HepG2 (cell line): ENCODE data around the gene MDP1. TPM values are rescaled to one million over a fixed set of nuclear protein-coding genes. Genes with fewer than 3 reads are reported as not detected.

ENCODE experiments used
- ATF3 ChIP-seq: sonication (generic); formaldehyde crosslinking; IDR thresholded peaks from 2 replicates; pipeline ENCODE4 v1.4.0; 2020; ENCODE audit warnings: missing genetic modification reagents
- BORCS8-MEF2B ChIP-seq: sonication (generic); formaldehyde crosslinking; IDR thresholded peaks from 2 replicates; pipeline ENCODE4 v1.8.0; 2022; ENCODE audit warnings: mild to moderate bottlenecking, missing genetic modification reagents
- FOXJ3 ChIP-seq: sonication (generic); formaldehyde crosslinking; IDR thresholded peaks from 2 replicates; pipeline ENCODE4 v1.4.0; 2020; ENCODE audit warnings: missing genetic modification reagents, mild to moderate bottlenecking, borderline replicate concordance
- HNF1B ChIP-seq: sonication (generic); formaldehyde crosslinking; IDR thresholded peaks from 2 replicates; pipeline ENCODE4 v1.5.1; 2020; ENCODE audit warnings: mild to moderate bottlenecking, moderate library complexity, missing genetic modification reagents
- HNRNPK ChIP-seq: fragments of 200-400 bp; formaldehyde crosslinking; IDR thresholded peaks from 2 replicates; pipeline ENCODE4 v1.6.1; 2018; ENCODE audit warnings: low read length, low read depth, moderate library complexity, mild to moderate bottlenecking; ENCODE audit not compliant: poor library complexity, severe bottlenecking
- MED13 ChIP-seq: sonication (generic); formaldehyde crosslinking; IDR thresholded peaks from 2 replicates; pipeline ENCODE4 v1.5.0; 2020; ENCODE audit warnings: missing genetic modification reagents
- MTERF4 ChIP-seq: sonication (generic); formaldehyde crosslinking; IDR thresholded peaks from 2 replicates; pipeline ENCODE4 v1.8.0; 2023; ENCODE audit warnings: mild to moderate bottlenecking, missing genetic modification reagents
- NFIB ChIP-seq: sonication (generic); formaldehyde crosslinking; IDR thresholded peaks from 2 replicates; pipeline ENCODE4 v1.9.0; 2021; ENCODE audit warnings: missing genetic modification reagents, mild to moderate bottlenecking, borderline replicate concordance
- NR1H2 ChIP-seq: sonication (generic); formaldehyde crosslinking; IDR thresholded peaks from 2 replicates; pipeline ENCODE4 v1.8.1; 2022; ENCODE audit warnings: low read depth, missing genetic modification reagents, borderline replicate concordance
- SATB2 ChIP-seq: sonication (generic); formaldehyde crosslinking; IDR thresholded peaks from 2 replicates; pipeline ENCODE4 v1.5.0; 2020; ENCODE audit warnings: missing genetic modification reagents
- SETDB1 ChIP-seq: sonication (generic); formaldehyde crosslinking; IDR thresholded peaks from 2 replicates; pipeline ENCODE4 v1.5.1; 2020; ENCODE audit warnings: missing genetic modification reagents, mild to moderate bottlenecking, borderline replicate concordance
- ZFAT ChIP-seq: sonication (generic); formaldehyde crosslinking; conservative IDR thresholded peaks from 2 replicates; pipeline ENCODE4 v1.8.1; 2023; ENCODE audit warnings: missing genetic modification reagents, inconsistent platforms
- ZHX1 ChIP-seq: sonication (generic); formaldehyde crosslinking; IDR thresholded peaks from 2 replicates; pipeline ENCODE4 v1.8.1; 2022; ENCODE audit warnings: low read depth, mild to moderate bottlenecking, missing genetic modification reagents
- ZNF235 ChIP-seq: sonication (generic); formaldehyde crosslinking; IDR thresholded peaks from 2 replicates; pipeline ENCODE4 v1.8.1; 2023; ENCODE audit warnings: mild to moderate bottlenecking, missing genetic modification reagents, borderline replicate concordance
- ZNF253 ChIP-seq: sonication (generic); formaldehyde crosslinking; IDR thresholded peaks from 2 replicates; pipeline ENCODE4 v1.8.0; 2022; ENCODE audit warnings: mild to moderate bottlenecking, missing genetic modification reagents, borderline replicate concordance
- ZNF263 ChIP-seq: sonication (generic); formaldehyde crosslinking; IDR thresholded peaks from 2 replicates; pipeline ENCODE4 v1.4.0; 2020; ENCODE audit warnings: missing genetic modification reagents
- ZNF331 ChIP-seq: sonication (generic); formaldehyde crosslinking; IDR thresholded peaks from 2 replicates; pipeline ENCODE4 v1.4.0; 2020; ENCODE audit warnings: missing genetic modification reagents
- ZNF619 ChIP-seq: sonication (generic); formaldehyde crosslinking; IDR thresholded peaks from 2 replicates; pipeline ENCODE4 v1.4.0; 2020; ENCODE audit warnings: mild to moderate bottlenecking, missing genetic modification reagents
- ZNF75D ChIP-seq: sonication (generic); formaldehyde crosslinking; IDR thresholded peaks from 2 replicates; pipeline ENCODE4 v1.8.1; 2023; ENCODE audit warnings: missing genetic modification reagents, mild to moderate bottlenecking, borderline replicate concordance
- ZSCAN31 ChIP-seq: sonication (generic); formaldehyde crosslinking; IDR thresholded peaks from 2 replicates; pipeline ENCODE4 v1.5.0; 2020; ENCODE audit warnings: low read depth, mild to moderate bottlenecking, missing genetic modification reagents
- polyA plus RNA-seq, 8 experiments: library from polyadenylated mRNA; depleted of rRNA in 3 of 8; stranded (reverse) in 7 of 8; unstranded in 1 of 8; fragments of >200 nt; fragmentation: Illumina TruSeq in 4 of 8; extraction: Trizol in 4 of 8; gene quantifications; 2 replicates each; pipeline versions ENCODE4 v1.2.1 to v1.2.3, GENCODE V29; 2011 to 2016; ENCODE audit warnings: low read depth in 4 of 8, missing spikeins in 1 of 8, mixed read lengths in 1 of 8; ENCODE audit not compliant: insufficient read depth in 1 of 8
- total RNA-seq, 5 experiments: library from RNA; depleted of rRNA; stranded (reverse); fragments of >200 nt; fragmentation: Illumina TruSeq; extraction: Trizol; gene quantifications; 2 replicates each; pipeline ENCODE4 v1.2.3, GENCODE V29; 2016; ENCODE audit warnings: low read depth in 1 of 5
- TF ChIP-seq, protein P1 (sequence below): sonication (generic); formaldehyde crosslinking; IDR thresholded peaks from 2 replicates; pipeline ENCODE4 v1.8.1; 2023; ENCODE audit warnings: mild to moderate bottlenecking, moderate library complexity, missing genetic modification reagents
- TF ChIP-seq, protein P2 (sequence below): sonication (generic); formaldehyde crosslinking; IDR thresholded peaks from 2 replicates; pipeline ENCODE4 v1.4.0; 2020; ENCODE audit warnings: mild to moderate bottlenecking, missing genetic modification reagents

MDP1 gene
- total and polyA plus RNA-seq, 2 of the 13 experiments (the other 11 are each of a cell fraction or from before 2014, with no cell fraction given): 44.1 to 48.7 TPM

GRCh38 chr14:24232121-24232644, 16.3 kb upstream of the MDP1 start, which contains the start of gene NEDD8 (continued):
- TF ChIP-seq MTERF4 (CRISPR knock-in tag) (no peak), ZNF331 (CRISPR knock-in tag) (no peak; the same call in none of the 2 replicates), ZFAT (CRISPR knock-in tag) (no peak), ATF3 (CRISPR knock-in tag) (0 out of 2 replicates have a peak, but pooled peaks have one; percentile 1), NFIB (0 out of 2 replicates have a peak, but pooled peaks have one; percentile 74), BORCS8-MEF2B (no peak), ZNF253 (CRISPR knock-in tag) (0 out of 2 replicates have a peak, but pooled peaks have one; percentile 55), ZNF235 (CRISPR knock-in tag) (no peak; the same call in 1 of the 2 replicates), ZNF263 (CRISPR knock-in tag) (peak; percentile 31), HNRNPK (peak; percentile 81), NR1H2 (CRISPR knock-in tag) (no peak; the same call in 1 of the 2 replicates), ZHX1 (peak; percentile 53), SETDB1 (CRISPR knock-in tag) (no peak; the same call in 1 of the 2 replicates), ZSCAN31 (peak; percentile 100), ZNF75D (CRISPR knock-in tag) (peak; percentile 94; the same call in 1 of the 2 replicates), HNF1B (peak; percentile 47; the same call in 1 of the 2 replicates), FOXJ3 (CRISPR knock-in tag) (no peak), ZNF619 (CRISPR knock-in tag) (no peak; the same call in 1 of the 2 replicates), MED13 (CRISPR knock-in tag) (no peak; the same call in 1 of the 2 replicates), SATB2 (CRISPR knock-in tag) (peak; percentile 87; the same call in 1 of the 2 replicates)
- TF ChIP-seq, protein P1, sequence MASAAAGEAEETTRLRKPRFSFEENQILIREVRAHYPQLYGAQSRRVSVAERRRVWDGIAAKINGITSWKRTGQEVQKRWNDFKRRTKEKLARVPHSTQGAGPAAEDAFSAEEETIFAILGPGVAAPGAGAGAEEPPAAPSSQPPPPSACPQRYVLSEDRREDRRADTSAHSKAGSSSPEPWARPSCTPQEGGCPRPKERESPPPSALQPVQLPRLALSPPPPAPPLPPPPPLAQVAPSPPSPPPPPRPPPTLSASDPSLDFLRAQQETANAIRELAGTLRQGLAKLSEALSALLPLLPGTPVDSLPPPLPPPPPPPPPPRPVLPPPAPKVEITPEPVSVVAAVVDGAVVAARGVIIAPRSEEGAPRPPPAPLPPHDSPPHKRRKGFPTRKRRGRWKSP (CRISPR knock-in tag): no peak
- TF ChIP-seq, protein P2, sequence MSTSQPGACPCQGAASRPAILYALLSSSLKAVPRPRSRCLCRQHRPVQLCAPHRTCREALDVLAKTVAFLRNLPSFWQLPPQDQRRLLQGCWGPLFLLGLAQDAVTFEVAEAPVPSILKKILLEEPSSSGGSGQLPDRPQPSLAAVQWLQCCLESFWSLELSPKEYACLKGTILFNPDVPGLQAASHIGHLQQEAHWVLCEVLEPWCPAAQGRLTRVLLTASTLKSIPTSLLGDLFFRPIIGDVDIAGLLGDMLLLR (CRISPR knock-in tag): peak; percentile 91
